Uterus (tissue), 2 donors: ENCODE measurements around the gene LTBP4.

ENCODE experiments used
- CTCF ChIP-seq, 4 experiments: fragments of 200-600 bp in 2 of 4; fragments of 450-650 bp in 2 of 4; sonication (generic) in 2 of 4; IDR thresholded peaks; one replicate each; pipeline ENCODE4 v1.5.1; 2016 to 2019; ENCODE audit warnings: antibody characterized with exemption in 4 of 4, mild to moderate bottlenecking in 2 of 4, moderate library complexity in 1 of 4
- POLR2A ChIP-seq, 2 donors: fragments of 450-650 bp; IDR thresholded peaks; one replicate each; pipeline ENCODE4 v1.6.1; 2016; ENCODE audit warnings: antibody characterized with exemption in 2 of 2, mild to moderate bottlenecking in 1 of 2, moderate library complexity in 1 of 2

GRCh38 chr19:40560092-40560507, 41.1 kb upstream of the LTBP4 start:
- TF ChIP-seq CTCF (IDR thresholded peaks at IDR 0.05), result no peak
- no peak for TF ChIP-seq POLR2A (IDR thresholded peaks at IDR 0.05)
